HG03558 (cell line): ENCODE results near the gene IGFL2.
"Not testable (repeated sequence)": the region's sequence is repeated elsewhere in the genome, so short reads cannot be mapped to it uniquely, and the experiment has no call there.

ENCODE experiments used
- ATAC-seq: cut with Tn5 transposase; IDR thresholded peaks from one replicate; pipeline ENCODE4 v1.9.1; 2021; ENCODE audit warnings: moderate number of reproducible peaks; ENCODE audit not compliant: unreplicated experiment; ENCODE audit errors: extremely low read depth

Gene IGFL2

GRCh38 chr19:46205183-46205984 lies 57.3 kb downstream of the IGFL2 start:
- no peak for ATAC-seq

GRCh38 chr19:46206176-46206575 lies 58.1 kb downstream of the IGFL2 start:
- ATAC-seq, result no peak

DNA sequence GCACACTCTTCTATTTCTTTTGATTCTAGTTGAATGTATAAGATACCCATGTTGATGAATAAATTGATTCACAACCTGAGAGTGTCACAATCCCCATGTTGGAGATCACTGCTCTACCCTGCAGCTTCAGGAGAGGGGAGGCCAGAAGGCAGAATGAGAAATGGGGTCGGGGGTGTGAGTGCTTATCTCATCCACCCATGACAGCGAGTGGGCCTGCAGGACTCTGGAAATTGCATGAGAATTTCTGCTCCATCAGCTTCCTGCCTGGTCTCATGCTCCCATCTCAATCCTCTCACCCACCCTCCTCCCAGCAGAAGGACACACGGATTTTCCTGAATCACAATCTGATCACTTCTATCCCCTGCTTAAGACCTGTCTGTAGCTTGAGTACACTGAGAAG lies 58.6 kb downstream of the IGFL2 start:
- ATAC-seq, result no peak

GRCh38 chr19:46207858-46208257 lies 59.8 kb downstream of the IGFL2 start:
- ATAC-seq, result not testable (repeated sequence)

DNA sequence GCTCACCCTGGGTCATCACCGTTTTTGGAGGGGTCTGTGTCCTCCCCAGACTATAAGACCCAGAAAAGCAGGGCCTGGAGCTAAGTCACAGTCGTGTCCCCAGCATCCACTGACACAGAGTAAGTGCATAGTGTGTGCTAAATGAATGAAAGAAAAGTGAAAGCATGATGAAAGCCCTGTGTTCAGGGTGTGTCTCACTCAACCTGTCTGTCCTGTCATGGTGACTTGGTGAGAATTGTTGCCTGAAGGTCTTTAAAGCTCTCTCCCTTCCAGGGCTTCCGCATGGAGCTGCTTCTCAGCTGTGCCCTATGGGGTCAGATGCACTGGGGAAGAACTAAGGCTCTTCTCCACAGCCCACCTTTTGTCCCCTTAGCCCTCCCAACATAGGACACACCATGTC lies 61.0 kb downstream of the IGFL2 start:
- no peak for ATAC-seq

DNA sequence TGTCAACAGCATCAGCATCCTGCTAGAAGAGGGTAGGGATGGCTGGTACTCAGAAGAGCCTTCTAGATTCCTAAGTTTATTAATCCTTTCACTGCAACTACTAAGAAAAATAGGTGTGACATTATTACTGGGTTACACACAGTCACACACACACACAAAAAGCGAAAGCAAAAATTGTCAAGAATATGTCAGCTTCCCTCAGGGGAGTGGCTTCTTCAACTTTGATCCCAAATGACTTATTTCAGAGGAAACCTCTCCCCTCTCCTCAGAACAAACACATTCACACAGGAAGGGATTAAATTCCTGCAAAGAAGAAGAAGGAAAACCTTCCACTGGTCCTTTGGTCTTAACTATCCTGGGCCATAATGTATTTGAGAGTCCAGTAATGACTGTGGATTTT lies 61.4 kb downstream of the IGFL2 start:
- no peak for ATAC-seq

DNA sequence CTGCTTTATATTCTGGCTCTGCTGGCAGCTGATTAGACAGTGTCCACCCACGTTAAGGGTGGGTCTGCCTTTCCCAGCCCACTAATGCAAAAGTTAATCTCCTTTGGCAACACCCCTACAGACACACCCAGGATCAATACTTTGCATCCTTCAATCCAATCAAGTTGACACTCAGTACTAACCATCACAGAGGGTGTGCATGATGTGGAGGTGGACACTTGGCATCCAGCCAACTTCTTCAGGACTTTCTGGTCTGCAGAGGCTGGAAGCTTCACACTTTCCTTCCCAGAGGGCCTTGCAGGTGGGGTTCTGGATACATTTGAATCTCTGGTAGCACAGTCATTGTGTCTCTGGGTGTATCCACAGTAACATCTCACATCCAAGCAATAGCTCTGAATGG lies 62.6 kb downstream of the IGFL2 start:
- no peak for ATAC-seq
